ELR (cell line): ENCODE results near the gene ITPKB.
A peak's percentile ranks its signal among the peaks of the same experiment; 100 is the strongest.
"Not testable (repeated sequence)": the region's sequence is repeated elsewhere in the genome, so short reads cannot be mapped to it uniquely, and the experiment has no call there.

Experiments used
- DNase-seq: peaks from one replicate; pipeline ENCODE4 v3.0.0-alpha.2; 2015; ENCODE audit warnings: low read depth

ITPKB gene

DNA sequence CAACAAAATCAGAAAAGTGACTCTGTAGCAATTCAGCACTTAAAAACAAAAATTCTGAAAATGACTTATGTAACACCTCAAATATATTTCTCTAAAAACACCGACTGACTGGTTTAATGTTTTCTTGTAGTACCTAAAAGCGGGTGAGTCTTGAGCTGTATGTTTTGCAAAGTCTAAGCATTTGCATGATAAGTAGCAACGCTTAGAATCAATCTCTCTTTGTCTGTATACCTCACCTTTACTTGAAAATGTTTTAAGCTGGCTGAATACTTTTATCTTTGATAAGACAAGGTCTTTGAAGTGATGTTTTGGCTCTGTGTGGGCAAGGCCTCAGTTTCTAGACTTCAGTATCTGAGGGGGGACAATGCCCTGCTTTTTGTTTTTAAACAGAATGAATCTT, 8.2 kb downstream of the ITPKB start:
- DNase-seq = no peak

GRCh38 chr1:226730071-226730470, 9.0 kb downstream of the ITPKB start:
- DNase-seq = no peak

DNA sequence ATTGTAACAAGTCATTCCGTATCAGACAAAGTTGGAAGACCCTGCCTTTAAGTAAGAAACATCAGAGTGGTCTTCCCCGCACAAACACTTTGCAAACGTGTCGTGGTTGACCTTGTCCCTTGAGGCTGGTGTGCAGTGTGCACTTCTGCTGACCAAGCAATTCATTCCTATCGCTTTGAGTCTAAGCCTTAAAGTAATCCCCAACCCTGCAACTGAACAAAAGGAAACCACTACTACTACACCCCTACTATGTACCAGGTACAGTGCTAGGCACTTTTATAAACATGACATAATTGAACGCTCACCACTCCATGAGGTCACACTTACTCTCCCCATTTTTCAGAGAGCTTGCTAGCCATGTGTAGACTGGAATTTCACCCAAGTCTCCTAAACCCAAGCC, 10.6 kb downstream of the ITPKB start:
- DNase-seq = no peak

DNA sequence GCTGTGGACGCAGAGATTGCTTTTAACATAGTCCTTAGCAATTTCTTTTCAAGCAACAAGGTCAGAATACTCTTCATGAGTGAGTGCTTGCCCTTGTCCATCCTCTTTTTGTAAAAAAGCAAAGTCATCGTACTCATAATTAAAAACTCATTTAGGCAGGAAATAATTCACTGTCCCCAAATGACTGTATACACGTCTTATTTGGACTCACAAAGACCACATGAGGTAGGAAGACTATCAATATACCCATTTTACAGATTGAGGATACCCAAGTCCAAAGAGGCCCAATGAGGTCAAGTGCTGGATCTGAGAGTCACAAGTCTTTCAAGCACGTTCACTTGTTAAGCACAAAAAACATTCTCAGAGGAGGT, 13.2 kb downstream of the ITPKB start:
- no peak for DNase-seq

DNA sequence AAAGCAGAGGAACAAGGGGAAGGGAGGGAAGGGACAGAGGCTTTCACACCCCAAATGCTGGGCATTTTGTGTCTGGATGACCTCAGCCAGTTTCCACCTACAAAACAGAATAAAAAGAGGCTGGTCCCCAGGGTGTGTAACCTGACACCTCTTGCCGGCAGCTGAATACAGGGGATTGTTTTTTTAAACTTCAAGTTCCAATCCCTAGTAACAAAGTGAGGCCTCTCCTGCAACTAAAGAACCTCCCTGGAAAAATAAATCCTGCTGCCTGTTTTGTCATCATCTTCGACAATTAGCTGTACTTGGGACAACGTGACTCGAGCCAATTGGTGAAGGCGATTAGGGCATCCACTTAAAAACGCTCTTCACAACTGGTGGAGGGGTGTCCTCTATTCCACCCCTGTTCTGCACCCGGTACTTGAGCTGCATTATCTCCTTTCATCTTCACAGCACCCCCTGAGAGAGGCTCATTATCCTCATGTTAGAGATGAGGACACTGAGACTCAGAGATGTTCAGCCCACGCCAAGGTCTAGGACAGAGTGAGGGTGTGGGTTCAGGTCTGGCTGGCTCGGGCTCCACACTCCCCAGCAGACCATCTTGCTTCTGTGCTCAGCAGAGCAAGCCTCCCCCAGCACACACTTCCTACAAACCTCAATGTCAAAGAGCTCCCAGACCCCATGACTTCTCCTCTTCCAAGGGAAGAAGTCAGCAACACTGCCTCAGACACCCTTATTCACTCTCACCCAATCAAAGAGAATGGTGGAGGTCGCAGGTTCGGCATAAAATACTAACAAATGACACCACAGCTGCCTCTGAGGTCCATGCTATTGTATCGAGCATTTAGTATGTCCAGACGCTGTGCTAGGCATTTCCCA, 15.2 kb downstream of the ITPKB start:
- peak; percentile 31 for DNase-seq

DNA sequence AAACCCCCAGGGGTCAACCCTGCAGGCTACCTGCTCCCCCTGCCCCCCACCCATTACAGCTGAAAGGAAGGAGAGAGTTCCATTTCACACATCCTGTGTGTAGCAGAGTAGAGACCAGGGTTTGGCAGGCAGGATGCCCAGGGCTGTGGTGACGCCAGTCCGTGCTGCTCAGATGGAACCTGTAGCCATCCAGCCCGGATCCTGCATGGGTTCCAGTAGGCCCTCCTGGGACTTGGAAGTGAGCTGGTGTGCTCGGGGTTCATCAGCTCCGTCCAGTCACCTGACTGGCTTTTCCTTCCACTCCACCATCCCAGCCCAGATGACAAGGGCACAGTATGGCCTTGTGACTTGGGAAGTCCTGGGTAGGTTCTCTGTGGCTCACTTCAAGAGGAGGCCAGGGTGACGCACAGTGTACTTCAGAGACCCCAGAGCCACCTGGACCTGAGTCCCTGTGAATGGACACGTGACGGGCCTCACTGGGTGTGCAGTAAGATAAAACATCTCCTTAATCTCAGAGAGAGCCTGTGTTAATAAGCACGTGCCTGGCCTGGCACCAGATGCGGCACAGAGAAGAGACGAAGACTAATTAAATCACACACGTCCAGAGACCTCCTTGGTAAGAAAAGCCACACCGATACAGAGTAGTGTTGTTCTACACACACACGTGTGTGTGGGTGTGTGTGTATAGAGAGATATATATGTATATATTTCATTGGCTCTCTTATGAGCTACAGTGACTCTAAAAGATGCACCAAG, 16.0 kb downstream of the ITPKB start:
- DNase-seq = no peak

- DNase-seq = no peak
Observed at GRCh38 chr1:226722240-226722900, 16.7 kb downstream of the ITPKB start.

GRCh38 chr1:226720574-226720973, 18.5 kb downstream of the ITPKB start:
- DNase-seq = not testable (repeated sequence)

DNA sequence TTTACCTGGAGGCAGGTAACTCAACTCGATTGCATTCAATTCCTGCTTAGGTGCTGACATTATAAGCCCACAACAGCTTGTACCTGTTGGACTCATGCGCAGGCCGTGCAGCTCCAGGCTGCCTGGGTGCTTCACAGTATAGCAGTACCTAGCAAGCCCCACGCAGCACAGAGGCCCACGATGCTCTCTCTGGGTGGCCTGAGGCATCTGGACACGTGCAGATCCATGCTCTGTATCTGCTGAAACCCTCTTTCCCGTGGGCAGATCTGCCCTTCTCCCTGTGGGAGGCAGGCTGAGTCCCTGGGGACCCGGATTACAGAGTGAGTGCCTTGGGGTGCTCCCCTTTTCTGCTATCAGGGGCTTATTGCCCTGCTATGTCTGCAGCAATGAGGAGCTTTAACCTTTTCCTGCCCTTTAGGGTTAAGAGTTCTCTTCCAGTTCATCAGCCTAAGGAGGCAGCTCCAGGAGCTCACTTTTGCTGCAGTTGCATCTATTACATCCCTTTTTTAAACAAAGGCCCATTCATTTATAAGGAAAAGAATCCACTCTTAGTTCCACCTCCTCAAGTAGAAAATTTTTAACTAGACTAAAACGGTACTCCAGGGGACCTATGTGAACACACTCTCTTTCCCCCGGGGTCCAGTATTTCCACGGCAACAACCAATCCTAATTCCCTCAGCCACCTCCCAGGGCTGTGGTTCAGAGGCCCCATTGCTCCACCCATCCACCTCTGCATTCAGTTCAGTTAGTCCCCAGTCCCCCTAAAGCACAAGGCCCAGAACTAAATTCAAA, 19.3 kb downstream of the ITPKB start:
- DNase-seq = no peak

DNA sequence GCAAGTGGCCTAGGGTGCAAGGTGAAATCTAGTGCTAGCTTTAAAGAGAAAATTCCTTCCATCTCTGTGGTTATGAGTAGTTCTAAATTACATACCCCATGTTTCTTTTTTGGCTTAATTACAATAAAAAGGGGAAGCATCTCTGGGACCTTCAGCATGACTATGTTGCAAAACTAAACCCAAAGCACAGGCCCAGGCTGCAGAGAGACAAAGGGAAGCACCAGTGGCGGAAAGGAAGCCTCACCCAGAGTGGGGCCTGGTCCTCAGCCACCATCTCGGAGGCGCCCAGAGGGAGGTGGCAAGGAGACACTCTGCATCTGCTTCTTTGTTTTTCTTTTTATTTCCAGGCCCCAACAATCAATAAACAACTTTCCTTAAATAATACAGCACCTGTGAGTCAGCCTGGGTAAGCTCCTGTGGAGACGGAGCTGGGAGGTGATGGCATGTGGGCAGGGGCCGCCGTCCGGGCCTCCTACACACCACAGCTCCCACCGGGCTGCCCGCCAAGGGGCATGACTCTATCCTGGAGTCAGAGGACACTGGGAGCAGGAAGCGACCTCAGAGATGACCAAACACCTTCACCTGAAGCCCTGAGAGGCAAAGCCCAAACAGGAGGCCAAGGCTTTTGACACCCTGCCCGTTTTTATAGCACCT, 21.7 kb downstream of the ITPKB start:
- no peak for DNase-seq

DNA sequence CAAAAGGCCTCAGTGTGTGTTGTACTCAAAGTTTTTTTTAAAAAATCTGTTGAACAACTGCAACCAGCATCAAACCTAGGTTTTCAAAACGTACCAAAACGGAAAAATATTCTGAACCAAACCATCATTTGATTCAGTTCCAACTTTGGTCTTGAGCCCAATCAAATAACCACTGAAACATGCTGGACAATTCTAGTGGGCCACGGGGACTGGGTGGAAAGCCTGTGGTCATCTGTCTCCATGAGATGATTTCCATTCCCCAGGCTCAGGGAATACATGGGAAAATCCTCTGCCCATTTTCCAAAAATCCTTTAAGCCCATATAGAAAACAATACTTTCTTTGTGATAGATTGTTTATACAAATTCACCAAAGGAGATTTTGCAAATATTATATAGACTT, 22.5 kb downstream of the ITPKB start:
- DNase-seq = no peak

GRCh38 chr1:226714148-226714547, 24.9 kb downstream of the ITPKB start:
- DNase-seq = peak; percentile 22

- no peak for DNase-seq
Observed at GRCh38 chr1:226712742-226713419, 26.2 kb downstream of the ITPKB start.

DNA sequence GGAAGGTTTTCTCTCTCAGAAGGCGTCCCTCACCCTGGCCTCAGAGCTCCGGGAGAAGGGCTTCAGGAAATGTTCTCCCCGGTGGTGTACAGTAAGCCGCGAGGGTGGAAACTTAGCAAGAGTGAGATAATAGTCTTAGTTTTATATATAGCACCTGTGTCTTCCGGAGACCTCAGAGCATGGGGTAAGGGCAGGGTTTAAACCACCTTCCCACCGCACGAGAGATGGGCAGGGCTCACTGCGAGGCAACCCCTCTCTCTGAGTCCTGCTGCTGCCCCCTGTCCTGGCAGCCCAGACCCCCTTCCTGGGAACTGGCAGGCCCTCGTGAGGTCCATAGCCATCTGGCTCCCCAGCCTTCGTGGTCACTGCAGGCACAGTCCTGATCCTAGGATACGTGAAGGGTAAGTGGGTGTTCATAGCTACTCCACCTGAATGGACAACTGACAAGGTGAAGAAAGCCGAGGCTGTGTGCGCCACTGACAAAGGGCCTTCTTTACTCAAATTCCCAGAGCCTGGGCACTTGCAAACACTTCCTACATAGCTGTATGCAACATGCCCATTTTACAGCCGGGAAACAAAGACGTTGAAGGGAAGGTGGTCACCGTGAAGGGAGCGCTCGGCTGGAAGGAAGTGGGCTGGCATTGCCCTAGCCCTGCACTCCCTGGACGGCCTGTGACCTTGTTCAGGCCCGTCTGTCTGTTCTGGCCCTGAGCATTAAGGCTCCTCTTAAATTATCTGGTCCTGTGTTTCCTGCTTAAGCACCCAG, 26.9 kb downstream of the ITPKB start:
- no peak for DNase-seq

DNA sequence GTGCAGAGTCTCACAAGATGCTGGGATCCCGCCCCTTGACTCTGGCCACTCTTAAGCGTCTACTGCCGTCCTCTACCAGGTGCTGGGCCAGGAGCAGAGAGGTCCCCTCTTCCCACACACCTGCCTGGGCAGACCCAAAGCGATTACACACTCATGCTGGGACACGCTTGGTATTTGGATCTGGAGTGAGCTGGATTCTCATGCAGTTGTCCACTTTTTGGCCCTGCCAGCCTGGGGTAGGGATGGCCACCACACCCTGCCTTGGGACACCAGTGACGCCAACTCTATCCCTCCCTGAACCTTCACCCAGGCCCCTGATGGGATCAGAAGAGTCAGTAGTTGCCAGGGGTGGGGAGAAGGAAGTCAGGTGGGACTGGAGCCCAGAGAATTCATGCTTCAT, 28.6 kb downstream of the ITPKB start:
- no peak for DNase-seq

- no peak for DNase-seq
Observed at GRCh38 chr1:226709953-226710352, 29.1 kb downstream of the ITPKB start.

DNA sequence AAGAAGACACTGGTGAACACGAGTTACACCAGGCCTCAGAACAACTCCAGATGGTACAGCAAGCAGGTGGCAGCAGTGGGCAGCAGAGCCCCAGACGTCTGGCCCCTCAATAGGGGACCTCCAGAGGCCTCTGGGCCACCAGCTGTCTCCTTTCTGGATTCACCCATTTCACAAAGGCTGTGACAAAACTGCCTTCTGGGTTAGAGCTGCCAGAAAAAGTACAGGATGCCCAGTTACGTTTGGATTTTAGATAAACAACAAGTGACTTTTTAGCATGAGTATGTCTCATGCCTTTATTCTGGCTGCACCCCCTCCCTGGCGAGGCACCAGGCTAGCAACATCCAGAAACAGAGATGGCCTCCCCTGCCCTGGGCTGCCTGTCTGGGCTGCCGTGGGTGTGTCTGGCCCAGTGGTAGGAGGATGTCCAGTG, 30.1 kb downstream of the ITPKB start:
- DNase-seq = no peak

DNA sequence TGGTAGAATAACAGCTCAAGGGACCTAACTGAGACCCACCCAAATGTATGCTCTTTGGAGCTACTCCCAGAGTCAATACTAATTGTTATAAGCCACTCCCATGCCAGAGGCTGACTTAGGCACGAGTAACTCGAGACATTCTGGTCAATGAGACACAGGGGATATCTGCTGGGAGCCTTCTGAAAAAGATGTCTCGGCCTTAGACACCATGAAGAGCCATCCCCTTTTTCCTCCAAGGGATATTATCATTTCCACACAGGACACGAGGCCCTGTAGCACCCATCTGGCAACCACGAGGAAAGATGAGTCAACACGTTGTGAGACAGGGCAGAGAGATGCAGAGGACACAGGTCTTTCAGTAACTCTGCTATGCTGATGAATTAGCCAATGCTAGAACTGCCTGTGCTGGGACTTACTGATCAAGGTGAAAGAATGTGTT, 30.7 kb downstream of the ITPKB start:
- peak; percentile 90 for DNase-seq

GRCh38 chr1:226706684-226707083, 32.4 kb downstream of the ITPKB start:
- no peak for DNase-seq
